ENCODE measurements around the gene HERPUD1.
"Not testable (repeated sequence)": the region's sequence is repeated elsewhere in the genome, so short reads cannot be mapped to it uniquely, and the experiment has no call there.

Gene HERPUD1

GRCh38 chr16:56980792-56981724 lies 49.1 kb downstream of the HERPUD1 start:
- DNase-seq (ENCODE audit: low read depth): no peak

- DNase-seq (ENCODE audit: low read depth): no peak
These were observed 49.9 kb downstream of the HERPUD1 start for GRCh38 chr16:56981729-56982271.

- DNase-seq (ENCODE audit: low read depth): no peak
These were observed 50.8 kb downstream of the HERPUD1 start for GRCh38 chr16:56982695-56983094.

GRCh38 chr16:56983211-56983751 lies 51.3 kb downstream of the HERPUD1 start:
- no peak for DNase-seq (ENCODE audit: low read depth)

- no peak for DNase-seq (ENCODE audit: low read depth)
These were observed 52.7 kb downstream of the HERPUD1 start for GRCh38 chr16:56984639-56985038.

GRCh38 chr16:56985288-56985961 lies 53.5 kb downstream of the HERPUD1 start:
- DNase-seq (ENCODE audit: low read depth): no peak

GRCh38 chr16:56985962-56986360 lies 54.0 kb downstream of the HERPUD1 start:
- DNase-seq (ENCODE audit: low read depth): no peak

- no peak for DNase-seq (ENCODE audit: low read depth)
These were observed 54.4 kb downstream of the HERPUD1 start for GRCh38 chr16:56986361-56986760.

- DNase-seq (ENCODE audit: low read depth): not testable (repeated sequence)
These were observed 55.0 kb downstream of the HERPUD1 start for GRCh38 chr16:56986908-56987307.

GRCh38 chr16:56987692-56988091 lies 55.8 kb downstream of the HERPUD1 start:
- no peak for DNase-seq (ENCODE audit: low read depth)

GRCh38 chr16:56988161-56988947 lies 56.4 kb downstream of the HERPUD1 start:
- DNase-seq (ENCODE audit: low read depth): no peak

- DNase-seq (ENCODE audit: low read depth): peak; percentile 84
These were observed 57.3 kb downstream of the HERPUD1 start, which contains the start of gene NLRC5 for GRCh38 chr16:56988948-56989945. Gene NLRC5, plus strand, starts transcription at chr16:56989557. Its CDS starts 31,156 bp downstream, at chr16:57020713.

GRCh38 chr16:56989988-56990387 lies 58.0 kb downstream of the HERPUD1 start:
- DNase-seq (ENCODE audit: low read depth): no peak

- no peak for DNase-seq (ENCODE audit: low read depth)
These were observed 58.7 kb downstream of the HERPUD1 start for GRCh38 chr16:56990407-56991286.

GRCh38 chr16:56992431-56992830 lies 60.5 kb downstream of the HERPUD1 start:
- not testable (repeated sequence) for DNase-seq (ENCODE audit: low read depth)

GRCh38 chr16:56993204-56993603 lies 61.3 kb downstream of the HERPUD1 start:
- DNase-seq (ENCODE audit: low read depth): no peak

GRCh38 chr16:56994311-56994710 lies 62.4 kb downstream of the HERPUD1 start:
- no peak for DNase-seq (ENCODE audit: low read depth)

Measured in stimulated activated CD8-positive, alpha-beta memory T cell treated with anti-CD3 and anti-CD28 coated beads, Interleukin-12 subunit alpha, Interleukin-12 subunit beta, amount 100 ng/mL, for 1 hour (primary cell).